Breast epithelium (tissue), 3 donors: ENCODE measurements around the gene FAM181A.

Source experiments
- POLR2A ChIP-seq: fragments of 450-650 bp; IDR thresholded peaks from one replicate; pipeline ENCODE4 v1.6.1; 2016; ENCODE audit warnings: antibody characterized with exemption, mild to moderate bottlenecking, moderate library complexity
- TF ChIP-seq, protein P1 (sequence below), 3 donors: fragments of 450-650 bp; IDR thresholded peaks; one replicate each; pipeline ENCODE4 v1.5.1; 2016 to 2017; ENCODE audit warnings: antibody characterized with exemption in 3 of 3, mild to moderate bottlenecking in 3 of 3, moderate library complexity in 3 of 3

DNA sequence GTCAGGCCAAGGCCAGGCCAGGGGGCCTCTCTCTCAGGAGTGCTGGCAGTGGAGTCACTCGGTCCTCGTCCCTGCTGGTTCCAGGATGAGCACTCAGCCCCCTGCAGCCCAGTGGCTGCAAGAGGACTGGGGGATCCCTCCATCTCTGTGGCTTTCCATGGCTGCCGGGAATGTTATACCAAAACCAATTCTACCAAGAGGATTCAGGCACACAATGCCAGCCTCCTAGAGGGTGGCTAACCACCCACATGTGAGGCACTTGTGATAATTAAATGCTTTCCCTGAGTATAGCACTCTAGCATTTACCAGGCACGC, 27.3 kb downstream of the FAM181A start:
- TF ChIP-seq, protein P1, sequence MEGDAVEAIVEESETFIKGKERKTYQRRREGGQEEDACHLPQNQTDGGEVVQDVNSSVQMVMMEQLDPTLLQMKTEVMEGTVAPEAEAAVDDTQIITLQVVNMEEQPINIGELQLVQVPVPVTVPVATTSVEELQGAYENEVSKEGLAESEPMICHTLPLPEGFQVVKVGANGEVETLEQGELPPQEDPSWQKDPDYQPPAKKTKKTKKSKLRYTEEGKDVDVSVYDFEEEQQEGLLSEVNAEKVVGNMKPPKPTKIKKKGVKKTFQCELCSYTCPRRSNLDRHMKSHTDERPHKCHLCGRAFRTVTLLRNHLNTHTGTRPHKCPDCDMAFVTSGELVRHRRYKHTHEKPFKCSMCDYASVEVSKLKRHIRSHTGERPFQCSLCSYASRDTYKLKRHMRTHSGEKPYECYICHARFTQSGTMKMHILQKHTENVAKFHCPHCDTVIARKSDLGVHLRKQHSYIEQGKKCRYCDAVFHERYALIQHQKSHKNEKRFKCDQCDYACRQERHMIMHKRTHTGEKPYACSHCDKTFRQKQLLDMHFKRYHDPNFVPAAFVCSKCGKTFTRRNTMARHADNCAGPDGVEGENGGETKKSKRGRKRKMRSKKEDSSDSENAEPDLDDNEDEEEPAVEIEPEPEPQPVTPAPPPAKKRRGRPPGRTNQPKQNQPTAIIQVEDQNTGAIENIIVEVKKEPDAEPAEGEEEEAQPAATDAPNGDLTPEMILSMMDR (IDR thresholded peaks at IDR 0.05), result no peak
- TF ChIP-seq POLR2A, result no peak
